HepG2 (cell line): ENCODE data around the gene STAM. TPM values are rescaled to one million over a fixed set of nuclear protein-coding genes. Genes with fewer than 3 reads are reported as not detected.

ENCODE experiments used
- AHR ChIP-seq: IDR thresholded peaks from 2 replicates; pipeline ENCODE4 v1.6.1; 2018; ENCODE audit warnings: missing genetic modification reagents, missing compliant biosample characterization
- E2F5 ChIP-seq: sonication (generic); formaldehyde crosslinking; conservative IDR thresholded peaks from 2 replicates; pipeline ENCODE4 v1.4.0; 2020; ENCODE audit warnings: missing genetic modification reagents
- FOXC1 ChIP-seq: sonication (generic); formaldehyde crosslinking; IDR thresholded peaks from 2 replicates; pipeline ENCODE4 v1.8.0; 2022; ENCODE audit warnings: mild to moderate bottlenecking, missing genetic modification reagents, borderline replicate concordance
- HIC2 ChIP-seq: sonication (generic); formaldehyde crosslinking; IDR thresholded peaks from 2 replicates; pipeline ENCODE4 v1.9.0; 2022; ENCODE audit warnings: low read depth, missing genetic modification reagents
- HMGXB4 ChIP-seq, 2 experiments: sonication (generic) in 1 of 2; formaldehyde crosslinking in 1 of 2; IDR thresholded peaks; 2 replicates each; pipeline versions ENCODE4 v1.4.0 to v1.6.1; 2018 to 2020; ENCODE audit warnings: missing genetic modification reagents in 2 of 2, borderline replicate concordance in 1 of 2, low read depth in 1 of 2, mild to moderate bottlenecking in 1 of 2, missing biosample characterization in 1 of 2
- ISX ChIP-seq: sonication (generic); formaldehyde crosslinking; conservative IDR thresholded peaks from 2 replicates; pipeline ENCODE4 v1.5.0; 2020; ENCODE audit warnings: missing genetic modification reagents
- KDM5B ChIP-seq: sonication (generic); formaldehyde crosslinking; IDR thresholded peaks from 2 replicates; pipeline ENCODE4 v1.4.0; 2020; ENCODE audit warnings: missing genetic modification reagents, mild to moderate bottlenecking, borderline replicate concordance
- NFE2 ChIP-seq: sonication (generic); formaldehyde crosslinking; IDR thresholded peaks from 2 replicates; pipeline ENCODE4 v1.4.0; 2020; ENCODE audit warnings: missing genetic modification reagents
- NFIC ChIP-seq: IDR thresholded peaks from 2 replicates; pipeline ENCODE4 v1.6.1; 2012; ENCODE audit warnings: mild to moderate bottlenecking, low read length, inconsistent platforms
- TAF1 ChIP-seq: sonication (generic); formaldehyde crosslinking; IDR thresholded peaks from 2 replicates; pipeline ENCODE4 v1.4.0; 2020; ENCODE audit warnings: missing genetic modification reagents
- ZNF251 ChIP-seq: sonication (generic); formaldehyde crosslinking; IDR thresholded peaks from 2 replicates; pipeline ENCODE4 v1.9.0; 2021; ENCODE audit warnings: mild to moderate bottlenecking, missing genetic modification reagents
- ZNF614 ChIP-seq: IDR thresholded peaks from 2 replicates; pipeline ENCODE4 v1.6.1; 2018; ENCODE audit warnings: missing biosample characterization, missing genetic modification reagents, inconsistent platforms, borderline replicate concordance
- ZNF761 ChIP-seq: sonication (generic); formaldehyde crosslinking; conservative IDR thresholded peaks from 2 replicates; pipeline ENCODE4 v1.4.0; 2020; ENCODE audit warnings: mild to moderate bottlenecking, missing genetic modification reagents
- polyA plus RNA-seq, 8 experiments: library from polyadenylated mRNA; depleted of rRNA in 3 of 8; stranded (reverse) in 7 of 8; unstranded in 1 of 8; fragments of >200 nt; fragmentation: Illumina TruSeq in 4 of 8; extraction: Trizol in 4 of 8; gene quantifications; 2 replicates each; pipeline versions ENCODE4 v1.2.1 to v1.2.3, GENCODE V29; 2011 to 2016; ENCODE audit warnings: low read depth in 4 of 8, missing spikeins in 1 of 8, mixed read lengths in 1 of 8; ENCODE audit not compliant: insufficient read depth in 1 of 8
- total RNA-seq, 5 experiments: library from RNA; depleted of rRNA; stranded (reverse); fragments of >200 nt; fragmentation: Illumina TruSeq; extraction: Trizol; gene quantifications; 2 replicates each; pipeline ENCODE4 v1.2.3, GENCODE V29; 2016; ENCODE audit warnings: low read depth in 1 of 5
- TF ChIP-seq, protein P1 (sequence below): sonication (generic); formaldehyde crosslinking; IDR thresholded peaks from 2 replicates; pipeline ENCODE4 v1.4.0; 2020; ENCODE audit warnings: mild to moderate bottlenecking, missing genetic modification reagents
- TF ChIP-seq, protein P2 (sequence below): IDR thresholded peaks from 2 replicates; pipeline ENCODE4 v1.6.1; 2016; ENCODE audit warnings: missing genetic modification reagents, missing compliant biosample characterization
- TF ChIP-seq, protein P3 (sequence below): sonication (generic); formaldehyde crosslinking; IDR thresholded peaks from 2 replicates; pipeline ENCODE4 v1.8.0; 2022; ENCODE audit warnings: missing genetic modification reagents, mild to moderate bottlenecking, borderline replicate concordance

Gene STAM
- total and polyA plus RNA-seq, 2 of the 13 experiments (the other 11 are each of a cell fraction or from before 2014, with no cell fraction given): 19.5 to 25.1 TPM

GRCh38 chr10:17643755-17644484 is at the start of gene STAM (continued):
- TF ChIP-seq, protein P1, sequence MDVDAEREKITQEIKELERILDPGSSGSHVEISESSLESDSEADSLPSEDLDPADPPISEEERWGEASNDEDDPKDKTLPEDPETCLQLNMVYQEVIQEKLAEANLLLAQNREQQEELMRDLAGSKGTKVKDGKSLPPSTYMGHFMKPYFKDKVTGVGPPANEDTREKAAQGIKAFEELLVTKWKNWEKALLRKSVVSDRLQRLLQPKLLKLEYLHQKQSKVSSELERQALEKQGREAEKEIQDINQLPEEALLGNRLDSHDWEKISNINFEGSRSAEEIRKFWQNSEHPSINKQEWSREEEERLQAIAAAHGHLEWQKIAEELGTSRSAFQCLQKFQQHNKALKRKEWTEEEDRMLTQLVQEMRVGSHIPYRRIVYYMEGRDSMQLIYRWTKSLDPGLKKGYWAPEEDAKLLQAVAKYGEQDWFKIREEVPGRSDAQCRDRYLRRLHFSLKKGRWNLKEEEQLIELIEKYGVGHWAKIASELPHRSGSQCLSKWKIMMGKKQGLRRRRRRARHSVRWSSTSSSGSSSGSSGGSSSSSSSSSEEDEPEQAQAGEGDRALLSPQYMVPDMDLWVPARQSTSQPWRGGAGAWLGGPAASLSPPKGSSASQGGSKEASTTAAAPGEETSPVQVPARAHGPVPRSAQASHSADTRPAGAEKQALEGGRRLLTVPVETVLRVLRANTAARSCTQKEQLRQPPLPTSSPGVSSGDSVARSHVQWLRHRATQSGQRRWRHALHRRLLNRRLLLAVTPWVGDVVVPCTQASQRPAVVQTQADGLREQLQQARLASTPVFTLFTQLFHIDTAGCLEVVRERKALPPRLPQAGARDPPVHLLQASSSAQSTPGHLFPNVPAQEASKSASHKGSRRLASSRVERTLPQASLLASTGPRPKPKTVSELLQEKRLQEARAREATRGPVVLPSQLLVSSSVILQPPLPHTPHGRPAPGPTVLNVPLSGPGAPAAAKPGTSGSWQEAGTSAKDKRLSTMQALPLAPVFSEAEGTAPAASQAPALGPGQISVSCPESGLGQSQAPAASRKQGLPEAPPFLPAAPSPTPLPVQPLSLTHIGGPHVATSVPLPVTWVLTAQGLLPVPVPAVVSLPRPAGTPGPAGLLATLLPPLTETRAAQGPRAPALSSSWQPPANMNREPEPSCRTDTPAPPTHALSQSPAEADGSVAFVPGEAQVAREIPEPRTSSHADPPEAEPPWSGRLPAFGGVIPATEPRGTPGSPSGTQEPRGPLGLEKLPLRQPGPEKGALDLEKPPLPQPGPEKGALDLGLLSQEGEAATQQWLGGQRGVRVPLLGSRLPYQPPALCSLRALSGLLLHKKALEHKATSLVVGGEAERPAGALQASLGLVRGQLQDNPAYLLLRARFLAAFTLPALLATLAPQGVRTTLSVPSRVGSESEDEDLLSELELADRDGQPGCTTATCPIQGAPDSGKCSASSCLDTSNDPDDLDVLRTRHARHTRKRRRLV (CRISPR knock-in tag): no peak
- peak in 1 of 2 experiments; percentile 62; a peak in 1 of 4 replicates for TF ChIP-seq HMGXB4 (CRISPR knock-in tag; IDR thresholded peaks at IDR 0.05; ENCODE audit: borderline replicate concordance in 1 of 2, low read depth in 1 of 2)
- TF ChIP-seq FOXC1 (CRISPR knock-in tag): no peak
- TF ChIP-seq, protein P2, sequence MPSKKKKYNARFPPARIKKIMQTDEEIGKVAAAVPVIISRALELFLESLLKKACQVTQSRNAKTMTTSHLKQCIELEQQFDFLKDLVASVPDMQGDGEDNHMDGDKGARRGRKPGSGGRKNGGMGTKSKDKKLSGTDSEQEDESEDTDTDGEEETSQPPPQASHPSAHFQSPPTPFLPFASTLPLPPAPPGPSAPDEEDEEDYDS (CRISPR knock-in tag): 0 out of 2 replicates have a peak, but pooled peaks have one; percentile 21
- peak; percentile 58 for TF ChIP-seq NFIC
- TF ChIP-seq E2F5: no peak
- no peak for TF ChIP-seq NFE2
- TF ChIP-seq, protein P3, sequence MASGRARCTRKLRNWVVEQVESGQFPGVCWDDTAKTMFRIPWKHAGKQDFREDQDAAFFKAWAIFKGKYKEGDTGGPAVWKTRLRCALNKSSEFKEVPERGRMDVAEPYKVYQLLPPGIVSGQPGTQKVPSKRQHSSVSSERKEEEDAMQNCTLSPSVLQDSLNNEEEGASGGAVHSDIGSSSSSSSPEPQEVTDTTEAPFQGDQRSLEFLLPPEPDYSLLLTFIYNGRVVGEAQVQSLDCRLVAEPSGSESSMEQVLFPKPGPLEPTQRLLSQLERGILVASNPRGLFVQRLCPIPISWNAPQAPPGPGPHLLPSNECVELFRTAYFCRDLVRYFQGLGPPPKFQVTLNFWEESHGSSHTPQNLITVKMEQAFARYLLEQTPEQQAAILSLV: 0 out of 2 replicates have a peak, but pooled peaks have one; percentile 80
- TF ChIP-seq HIC2 (CRISPR knock-in tag): 0 out of 2 replicates have a peak, but pooled peaks have one; percentile 45
- 0 out of 2 replicates have a peak, but pooled peaks have one; percentile 18 for TF ChIP-seq AHR (CRISPR knock-in tag)
- no peak for TF ChIP-seq ISX
- TF ChIP-seq KDM5B (CRISPR knock-in tag): peak; percentile 61
- peak; percentile 28; the same call in 1 of the 2 replicates for TF ChIP-seq ZNF614
- peak; percentile 81 for TF ChIP-seq TAF1 (CRISPR knock-in tag)
- 0 out of 2 replicates have a peak, but pooled peaks have one; percentile 56 for TF ChIP-seq ZNF761 (CRISPR knock-in tag)
- TF ChIP-seq ZNF251: no peak
